ENCODE measurements around the gene CDK7.

DNA sequence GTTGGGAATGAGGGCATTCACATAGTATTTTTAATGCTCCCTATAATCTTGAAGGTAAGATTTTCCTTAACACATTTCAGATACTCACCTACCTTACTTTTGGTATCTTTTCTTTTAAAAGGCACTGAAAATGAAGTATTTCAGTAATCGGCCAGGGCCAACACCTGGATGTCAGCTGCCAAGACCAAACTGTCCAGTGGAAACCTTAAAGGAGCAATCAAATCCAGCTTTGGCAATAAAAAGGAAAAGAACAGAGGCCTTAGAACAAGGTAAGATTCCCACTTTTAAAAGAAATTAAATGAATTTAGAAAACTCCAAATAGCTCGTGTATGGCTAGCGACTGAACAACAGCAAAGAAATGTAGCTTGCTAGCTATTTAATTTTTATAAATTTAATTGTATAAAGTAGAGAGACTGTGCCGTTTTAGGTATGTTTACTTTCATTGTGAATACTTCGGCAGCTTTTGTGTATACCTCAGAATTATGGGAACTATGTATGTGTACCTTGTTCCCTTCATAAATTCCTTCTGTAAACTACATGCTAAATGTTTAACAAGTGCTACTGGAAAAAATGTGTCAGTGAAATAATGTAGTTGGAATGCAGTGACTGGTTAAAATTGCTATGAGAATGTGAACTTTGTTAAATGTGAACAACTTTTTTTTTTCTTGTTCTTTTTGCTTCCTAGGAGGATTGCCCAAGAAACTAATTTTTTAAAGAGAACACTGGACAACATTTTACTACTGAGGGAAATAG lies 41.9 kb downstream of the CDK7 start:
- TF ChIP-seq, protein P1, sequence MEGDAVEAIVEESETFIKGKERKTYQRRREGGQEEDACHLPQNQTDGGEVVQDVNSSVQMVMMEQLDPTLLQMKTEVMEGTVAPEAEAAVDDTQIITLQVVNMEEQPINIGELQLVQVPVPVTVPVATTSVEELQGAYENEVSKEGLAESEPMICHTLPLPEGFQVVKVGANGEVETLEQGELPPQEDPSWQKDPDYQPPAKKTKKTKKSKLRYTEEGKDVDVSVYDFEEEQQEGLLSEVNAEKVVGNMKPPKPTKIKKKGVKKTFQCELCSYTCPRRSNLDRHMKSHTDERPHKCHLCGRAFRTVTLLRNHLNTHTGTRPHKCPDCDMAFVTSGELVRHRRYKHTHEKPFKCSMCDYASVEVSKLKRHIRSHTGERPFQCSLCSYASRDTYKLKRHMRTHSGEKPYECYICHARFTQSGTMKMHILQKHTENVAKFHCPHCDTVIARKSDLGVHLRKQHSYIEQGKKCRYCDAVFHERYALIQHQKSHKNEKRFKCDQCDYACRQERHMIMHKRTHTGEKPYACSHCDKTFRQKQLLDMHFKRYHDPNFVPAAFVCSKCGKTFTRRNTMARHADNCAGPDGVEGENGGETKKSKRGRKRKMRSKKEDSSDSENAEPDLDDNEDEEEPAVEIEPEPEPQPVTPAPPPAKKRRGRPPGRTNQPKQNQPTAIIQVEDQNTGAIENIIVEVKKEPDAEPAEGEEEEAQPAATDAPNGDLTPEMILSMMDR (IDR thresholded peaks at IDR 0.05): no peak
- no peak for TF ChIP-seq POLR2A (IDR thresholded peaks at IDR 0.05)
